SK-N-SH (cell line): ENCODE measurements around the gene RASAL2. TPM values are rescaled to one million over a fixed set of nuclear protein-coding genes. Genes with fewer than 3 reads are reported as not detected.

Experiments used
- CTCF ChIA-PET: fragments of 300-600, 350-600 bp; formaldehyde crosslinking; extraction: SDS; loops from one replicate; lab custom pipeline; 2021; lab: Yijun Ruan, JAX
- POLR2A ChIA-PET: fragments of 350-600 bp; sonication (Branson Sonifier 250); formaldehyde crosslinking; extraction: SDS; loops from one replicate; lab custom pipeline; 2020; ENCODE audit warnings: antibody characterized with exemption, inconsistent platforms; lab: Yijun Ruan, JAX
- DNase-seq: peaks from one replicate; pipeline ENCODE4 v3.0.0; 2012
- H2AFZ ChIP-seq: fragments of 200-600 bp; sonication (generic); 2 replicates; pipeline ENCODE4 v1.8.1; 2016; ENCODE audit warnings: antibody characterized with exemption, mild to moderate bottlenecking, low read depth
- H3F3A ChIP-seq: fragments of 200-600 bp; sonication (generic); replicated peaks from 2 replicates; pipeline ENCODE3; 2016; ENCODE audit warnings: antibody characterized with exemption, mild to moderate bottlenecking; ENCODE audit not compliant: insufficient read depth
- H3K27ac ChIP-seq, 2 experiments: fragments of 200-500 bp in 1 of 2; fragments of 200-600 bp in 1 of 2; sonication (Bioruptor generic) in 1 of 2; sonication (generic), shearing (Covaris generic) in 1 of 2; 2 replicates each; pipeline versions ENCODE4 v1.5.1 to v1.6.1; 2014 to 2016; ENCODE audit warnings: low read depth in 2 of 2, inconsistent platforms in 1 of 2, low read length in 1 of 2, mild to moderate bottlenecking in 1 of 2, mixed read lengths in 1 of 2
- H3K27me3 ChIP-seq: fragments of 200-600 bp; sonication (generic), shearing (Covaris generic); 2 replicates; pipeline ENCODE4 v1.6.1; 2016; ENCODE audit warnings: mixed run types; ENCODE audit not compliant: insufficient read depth
- H3K36me3 ChIP-seq, 2 experiments: fragments of 200-500 bp in 1 of 2; fragments of 200-600 bp in 1 of 2; sonication (Bioruptor generic) in 1 of 2; sonication (generic) in 1 of 2; replicated peaks in 1 of 2; 2 replicates each; pipeline versions ENCODE3 to v1.5.1; 2014 to 2016; ENCODE audit warnings: low read length in 1 of 2, mild to moderate bottlenecking in 1 of 2; ENCODE audit not compliant: insufficient read depth in 2 of 2, control insufficient read depth in 1 of 2
- H3K4me1 ChIP-seq, 2 experiments: fragments of 200-500 bp in 1 of 2; fragments of 200-600 bp in 1 of 2; sonication (Bioruptor generic) in 1 of 2; sonication (generic), shearing (Covaris generic) in 1 of 2; 2 replicates each; pipeline versions ENCODE4 v1.5.1 to v1.6.1; 2014 to 2016; ENCODE audit warnings: low read depth in 1 of 2, low read length in 1 of 2, mixed run types in 1 of 2; ENCODE audit not compliant: insufficient read depth in 2 of 2, control insufficient read depth in 1 of 2
- H3K4me2 ChIP-seq: fragments of 200-600 bp; sonication (generic), shearing (Covaris generic); 2 replicates; pipeline ENCODE4 v1.6.1; 2017; ENCODE audit warnings: mixed run types
- H3K4me3 ChIP-seq, 2 experiments: fragments of 200-500 bp in 1 of 2; fragments of 200-600 bp in 1 of 2; sonication (Bioruptor generic) in 1 of 2; sonication (generic), shearing (Covaris generic) in 1 of 2; 2 replicates each; pipeline versions ENCODE4 v1.5.1 to v1.8.1; 2014 to 2016; ENCODE audit warnings: low read depth in 2 of 2, inconsistent platforms in 1 of 2, low read length in 1 of 2, mild to moderate bottlenecking in 1 of 2, mixed read lengths in 1 of 2, moderate library complexity in 1 of 2
- H3K79me2 ChIP-seq: fragments of 200-600 bp; sonication (generic); 2 replicates; pipeline ENCODE4 v1.8.1; 2017; ENCODE audit warnings: mild to moderate bottlenecking; ENCODE audit not compliant: insufficient read depth
- H3K9ac ChIP-seq: fragments of 200-600 bp; sonication (generic); 2 replicates; pipeline ENCODE4 v1.6.1; 2017; ENCODE audit warnings: mixed run types
- H3K9me2 ChIP-seq: fragments of 200-600 bp; sonication (generic); 2 replicates; pipeline ENCODE4 v1.6.1; 2017; ENCODE audit warnings: mixed run types
- H3K9me3 ChIP-seq: fragments of 200-600 bp; sonication (generic); 2 replicates; pipeline ENCODE4 v1.6.1; 2017; ENCODE audit warnings: mixed run types, mild to moderate bottlenecking, moderate library complexity
- H4K20me1 ChIP-seq: fragments of 200-600 bp; sonication (generic); 2 replicates; pipeline ENCODE4 v1.6.1; 2017; ENCODE audit warnings: mild to moderate bottlenecking, mixed run types; ENCODE audit not compliant: insufficient read depth
- FOSL2 ChIP-seq: IDR thresholded peaks from 2 replicates; pipeline ENCODE4 v1.4.0; 2012; ENCODE audit warnings: low read depth, mild to moderate bottlenecking, moderate library complexity, borderline replicate concordance
- FOXM1 ChIP-seq: IDR thresholded peaks from 2 replicates; pipeline ENCODE4 v1.4.0; 2012; ENCODE audit warnings: low read depth, mild to moderate bottlenecking
- MEF2A ChIP-seq: IDR thresholded peaks from 2 replicates; pipeline ENCODE4 v1.4.0; 2012; ENCODE audit warnings: low read depth, borderline replicate concordance
- MXI1 ChIP-seq: IDR thresholded peaks from 2 replicates; pipeline ENCODE4 v1.6.1; 2012; ENCODE audit warnings: mild to moderate bottlenecking, low read depth, low read length, improper control_type of control experiment
- NRF1 ChIP-seq: IDR thresholded peaks from 2 replicates; pipeline ENCODE4 v1.6.1; 2012; ENCODE audit warnings: low read depth, mild to moderate bottlenecking, low read length
- PBX3 ChIP-seq: IDR thresholded peaks from 2 replicates; pipeline ENCODE4; 2012
- POLR2AphosphoS5 ChIP-seq: IDR thresholded peaks from 2 replicates; pipeline ENCODE4 v1.6.1; 2012; ENCODE audit warnings: low read depth, low read length
- RFX5 ChIP-seq: IDR thresholded peaks from 2 replicates; pipeline ENCODE4 v1.6.1; 2012; ENCODE audit warnings: mild to moderate bottlenecking, improper control_type of control experiment, low read length
- RXRA ChIP-seq: IDR thresholded peaks from 2 replicates; pipeline ENCODE4 v1.4.0; 2012; ENCODE audit warnings: low read depth, mild to moderate bottlenecking, borderline replicate concordance
- SIN3A ChIP-seq: IDR thresholded peaks from 2 replicates; pipeline ENCODE4 v1.6.1; 2012; ENCODE audit warnings: low read depth, mild to moderate bottlenecking, low read length, moderate library complexity, borderline replicate concordance
- TCF12 ChIP-seq: IDR thresholded peaks from 2 replicates; pipeline ENCODE4 v1.4.0; 2012
- TEAD4 ChIP-seq: IDR thresholded peaks from 2 replicates; pipeline ENCODE4 v1.4.0; 2012; ENCODE audit warnings: mild to moderate bottlenecking, borderline replicate concordance; ENCODE audit not compliant: insufficient read depth
- YY1 ChIP-seq: IDR thresholded peaks from 2 replicates; pipeline ENCODE4 v1.4.0; 2012; ENCODE audit warnings: low read depth, mild to moderate bottlenecking
- WGBS: methylation state at CpG from one replicate; pipeline ENCODE4 v1.1.6; 2017; ENCODE audit warnings: low lambda C conversion rate; 5-methylcytosine and 5-hydroxymethylcytosine counted together
- polyA plus RNA-seq, 3 experiments: library from polyadenylated mRNA; depleted of rRNA; stranded (reverse); fragments of >200 nt; gene quantifications; 2 replicates each; pipeline ENCODE4 v1.2.3, GENCODE V29; 2012
- TF ChIP-seq, protein P1 (sequence below): IDR thresholded peaks from 2 replicates; pipeline ENCODE4 v1.4.0; 2012; ENCODE audit warnings: low read depth, borderline replicate concordance
- TF ChIP-seq, protein P2 (sequence below): fragments of 150-350 bp; IDR thresholded peaks from 2 replicates; pipeline ENCODE4 v1.6.1; 2017; ENCODE audit warnings: antibody characterized with exemption, low read length, low read depth, borderline replicate concordance
- TF ChIP-seq, protein P3 (sequence below): IDR thresholded peaks from 2 replicates; pipeline ENCODE4 v1.4.0; 2012; ENCODE audit warnings: low read depth, borderline replicate concordance
- TF ChIP-seq, protein P4 (sequence below): IDR thresholded peaks from 2 replicates; pipeline ENCODE4 v1.4.0; 2012; ENCODE audit warnings: low read depth

RASAL2 gene
- polyA plus RNA-seq, 1 of the 3 experiments (the other 2 are of a cell fraction), result 6.9 TPM

DNA sequence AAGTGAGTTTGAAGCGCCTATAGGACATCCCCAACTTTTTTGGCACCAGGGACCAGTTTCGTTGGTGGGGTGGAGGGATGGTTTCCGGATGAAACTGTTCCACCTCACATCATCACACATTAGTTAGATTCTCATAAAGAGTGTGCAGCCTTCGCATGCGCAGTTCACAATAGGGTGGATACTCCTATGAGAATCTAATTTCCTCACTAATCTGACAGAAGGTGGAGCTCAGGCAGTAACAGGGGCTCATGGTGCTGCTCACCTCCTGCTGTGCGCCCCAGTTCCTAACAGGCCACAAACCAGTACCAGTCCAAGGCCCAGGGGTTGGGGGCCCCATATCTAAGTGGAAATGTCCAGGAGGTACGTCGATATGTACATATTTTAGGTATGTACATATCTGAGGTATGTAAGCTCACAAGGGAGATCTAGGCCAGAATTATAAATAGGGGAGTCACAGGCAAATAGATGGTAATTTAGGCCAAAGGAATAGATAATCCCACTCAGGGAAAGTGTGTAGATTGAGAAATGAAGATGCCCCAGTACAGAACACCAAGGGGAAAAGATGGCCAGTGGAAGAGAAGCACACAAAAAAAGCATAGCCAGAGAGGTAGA, 27.5 kb upstream of the RASAL2 start:
- CTCF ChIA-PET, result no interaction called here
- TF ChIP-seq FOSL2 (no peak), RXRA (no peak), RFX5 (no peak), FOXM1 (no peak), TEAD4 (no peak), MEF2A (no peak), POLR2AphosphoS5 (no peak), YY1 (no peak), PBX3 (no peak), TCF12 (no peak), SIN3A (no peak), MXI1 (no peak), NRF1 (no peak)
- TF ChIP-seq, protein P1, sequence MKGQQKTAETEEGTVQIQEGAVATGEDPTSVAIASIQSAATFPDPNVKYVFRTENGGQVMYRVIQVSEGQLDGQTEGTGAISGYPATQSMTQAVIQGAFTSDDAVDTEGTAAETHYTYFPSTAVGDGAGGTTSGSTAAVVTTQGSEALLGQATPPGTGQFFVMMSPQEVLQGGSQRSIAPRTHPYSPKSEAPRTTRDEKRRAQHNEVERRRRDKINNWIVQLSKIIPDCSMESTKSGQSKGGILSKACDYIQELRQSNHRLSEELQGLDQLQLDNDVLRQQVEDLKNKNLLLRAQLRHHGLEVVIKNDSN, result no peak
- TF ChIP-seq, protein P2, sequence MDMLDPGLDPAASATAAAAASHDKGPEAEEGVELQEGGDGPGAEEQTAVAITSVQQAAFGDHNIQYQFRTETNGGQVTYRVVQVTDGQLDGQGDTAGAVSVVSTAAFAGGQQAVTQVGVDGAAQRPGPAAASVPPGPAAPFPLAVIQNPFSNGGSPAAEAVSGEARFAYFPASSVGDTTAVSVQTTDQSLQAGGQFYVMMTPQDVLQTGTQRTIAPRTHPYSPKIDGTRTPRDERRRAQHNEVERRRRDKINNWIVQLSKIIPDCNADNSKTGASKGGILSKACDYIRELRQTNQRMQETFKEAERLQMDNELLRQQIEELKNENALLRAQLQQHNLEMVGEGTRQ, result no peak
- TF ChIP-seq, protein P3, sequence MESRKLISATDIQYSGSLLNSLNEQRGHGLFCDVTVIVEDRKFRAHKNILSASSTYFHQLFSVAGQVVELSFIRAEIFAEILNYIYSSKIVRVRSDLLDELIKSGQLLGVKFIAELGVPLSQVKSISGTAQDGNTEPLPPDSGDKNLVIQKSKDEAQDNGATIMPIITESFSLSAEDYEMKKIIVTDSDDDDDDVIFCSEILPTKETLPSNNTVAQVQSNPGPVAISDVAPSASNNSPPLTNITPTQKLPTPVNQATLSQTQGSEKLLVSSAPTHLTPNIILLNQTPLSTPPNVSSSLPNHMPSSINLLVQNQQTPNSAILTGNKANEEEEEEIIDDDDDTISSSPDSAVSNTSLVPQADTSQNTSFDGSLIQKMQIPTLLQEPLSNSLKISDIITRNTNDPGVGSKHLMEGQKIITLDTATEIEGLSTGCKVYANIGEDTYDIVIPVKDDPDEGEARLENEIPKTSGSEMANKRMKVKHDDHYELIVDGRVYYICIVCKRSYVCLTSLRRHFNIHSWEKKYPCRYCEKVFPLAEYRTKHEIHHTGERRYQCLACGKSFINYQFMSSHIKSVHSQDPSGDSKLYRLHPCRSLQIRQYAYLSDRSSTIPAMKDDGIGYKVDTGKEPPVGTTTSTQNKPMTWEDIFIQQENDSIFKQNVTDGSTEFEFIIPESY, result no peak
- TF ChIP-seq, protein P4, sequence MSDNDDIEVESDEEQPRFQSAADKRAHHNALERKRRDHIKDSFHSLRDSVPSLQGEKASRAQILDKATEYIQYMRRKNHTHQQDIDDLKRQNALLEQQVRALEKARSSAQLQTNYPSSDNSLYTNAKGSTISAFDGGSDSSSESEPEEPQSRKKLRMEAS, result no peak
- TF ChIP-seq, all 33 proteins: peak for 0
- no peaks in the 10 kb centered on the region for H3K9me3 ChIP-seq
- no peaks in the 10 kb centered on the region for H3K9me2 ChIP-seq
- no peak overlapping the region for H3K4me3 ChIP-seq
- H3K27me3 ChIP-seq, result no peaks in the 10 kb centered on the region
- H2AFZ ChIP-seq, result no peak overlapping the region
- no peaks in the 10 kb centered on the region for H4K20me1 ChIP-seq
- no peak overlapping the region for H3K4me2 ChIP-seq
- no peak overlapping the region for H3K27ac ChIP-seq
- 87% methylated on average over 8 of the region's 8 CpGs for WGBS
- POLR2A ChIA-PET, result no interaction called here
- DNase-seq, result no peak
- no peaks in the 10 kb centered on the region for H3K36me3 ChIP-seq
- no peak overlapping the region for H3K9ac ChIP-seq
- H3F3A ChIP-seq, result no peaks in the 10 kb centered on the region
- no peaks in the 10 kb centered on the region for H3K79me2 ChIP-seq
- no peaks in the 10 kb centered on the region for H3K4me1 ChIP-seq
